HEK293 (cell line): ENCODE results near the gene LAMC2.

Experiments
- CTCF ChIA-PET: fragments of 350-600 bp; formaldehyde crosslinking; extraction: SDS; loops from one replicate; lab custom pipeline; 2021; ENCODE audit warnings: antibody characterized with exemption; lab: Yijun Ruan, JAX
- POLR2A ChIA-PET: fragments of 300-600 bp; formaldehyde crosslinking; extraction: SDS; loops from one replicate; lab custom pipeline; 2020; ENCODE audit warnings: antibody characterized with exemption, inconsistent platforms; lab: Yijun Ruan, JAX
- H3K27ac ChIP-seq: fragments of 200-500 bp; sonication (Bioruptor generic); 2 replicates; pipeline ENCODE4 v1.5.1; 2014; ENCODE audit warnings: low read depth, low read length, control low read depth, inconsistent platforms; ENCODE audit errors: extremely low read depth
- H3K36me3 ChIP-seq, 2 experiments: fragments of 200-500 bp in 1 of 2; sonication (Bioruptor generic) in 1 of 2; 1 replicate in 1 of 2; 2 replicates in 1 of 2; pipeline ENCODE4 v1.5.1; 2014 to 2017; ENCODE audit warnings: inconsistent platforms in 2 of 2, low read length in 2 of 2; ENCODE audit not compliant: control insufficient read depth in 2 of 2, insufficient read depth in 1 of 2
- H3K4me1 ChIP-seq: fragments of 200-500 bp; sonication (Bioruptor generic); 2 replicates; pipeline ENCODE4 v1.5.1; 2014; ENCODE audit warnings: mild to moderate bottlenecking, low read length, inconsistent platforms; ENCODE audit not compliant: control insufficient read depth, insufficient read depth
- H3K4me3 ChIP-seq: 2 replicates; pipeline ENCODE4 v1.5.1; 2011; ENCODE audit warnings: low read depth, mild to moderate bottlenecking, control low read depth, low read length, moderate library complexity
- H3K9me3 ChIP-seq: fragments of 200-500 bp; sonication (Bioruptor generic); 2 replicates; pipeline ENCODE4 v1.5.1; 2014; ENCODE audit warnings: low read depth, low read length, inconsistent platforms; ENCODE audit not compliant: control insufficient read depth, insufficient read depth
- FEZF1 ChIP-seq: fragments of 450-650 bp; formaldehyde crosslinking; IDR thresholded peaks from 2 replicates; pipeline ENCODE4 v1.5.1; 2016; ENCODE audit warnings: missing biosample characterization, missing genetic modification characterization
- GLIS1 ChIP-seq: fragments of 450-650 bp; formaldehyde crosslinking; IDR thresholded peaks from 2 replicates; pipeline ENCODE4 v1.5.1; 2016; ENCODE audit warnings: missing biosample characterization, missing genetic modification characterization
- KLF10 ChIP-seq: fragments of 450-650 bp; IDR thresholded peaks from 2 replicates; pipeline ENCODE4 v1.5.1; 2018; ENCODE audit warnings: missing biosample characterization, mild to moderate bottlenecking, missing genetic modification characterization
- ZBTB17 ChIP-seq: fragments of 450-650 bp; formaldehyde crosslinking; IDR thresholded peaks from 2 replicates; pipeline ENCODE4 v1.5.1; 2016; ENCODE audit warnings: missing biosample characterization, missing genetic modification characterization
- ZFHX2 ChIP-seq: fragments of 450-650 bp; formaldehyde crosslinking; conservative IDR thresholded peaks from 2 replicates; pipeline ENCODE4 v1.5.1; 2016; ENCODE audit warnings: missing biosample characterization, missing genetic modification characterization
- ZIC2 ChIP-seq: fragments of 450-650 bp; formaldehyde crosslinking; IDR thresholded peaks from 2 replicates; pipeline ENCODE4 v1.5.1; 2016; ENCODE audit warnings: missing biosample characterization, missing genetic modification characterization
- ZNF138 ChIP-seq: fragments of 450-650 bp; formaldehyde crosslinking; IDR thresholded peaks from 2 replicates; pipeline ENCODE4 v1.5.1; 2016; ENCODE audit warnings: missing biosample characterization, missing genetic modification characterization, borderline replicate concordance
- ZNF239 ChIP-seq: fragments of 450-650 bp; formaldehyde crosslinking; IDR thresholded peaks from 2 replicates; pipeline ENCODE4 v1.5.1; 2016; ENCODE audit warnings: missing biosample characterization, missing genetic modification characterization
- ZNF302 ChIP-seq: fragments of 450-650 bp; formaldehyde crosslinking; IDR thresholded peaks from 2 replicates; pipeline ENCODE4 v1.5.1; 2016; ENCODE audit warnings: missing biosample characterization, missing genetic modification characterization, low read depth
- ZNF404 ChIP-seq: fragments of 450-650 bp; formaldehyde crosslinking; IDR thresholded peaks from 2 replicates; pipeline ENCODE4 v1.5.1; 2017; ENCODE audit warnings: missing biosample characterization, missing genetic modification characterization
- ZNF529 ChIP-seq: fragments of 450-650 bp; formaldehyde crosslinking; IDR thresholded peaks from 2 replicates; pipeline ENCODE4 v1.5.1; 2017; ENCODE audit warnings: missing genetic modification characterization, missing biosample characterization; ENCODE audit not compliant: insufficient replicate concordance
- ZNF776 ChIP-seq: fragments of 450-650 bp; formaldehyde crosslinking; IDR thresholded peaks from 2 replicates; pipeline ENCODE4 v1.5.0; 2017; ENCODE audit warnings: missing biosample characterization, missing genetic modification characterization, borderline replicate concordance

Gene LAMC2

GRCh38 chr1:183276386-183277080 lies 90.5 kb downstream of the LAMC2 start:
- H3K4me1 ChIP-seq: peaks cover 2% of the 10 kb centered on the region; the same call in 1 of the 2 replicates
- CTCF ChIA-PET: interaction anchor here (1.4 kb wide), 1 partner anchor 346 kb away, joined by 3 read pairs; no protein-coding TSS in a partner anchor
- H3K4me3 ChIP-seq: no peak overlapping the region
- H3K27ac ChIP-seq: no peak overlapping the region
- no peaks in the 10 kb centered on the region for H3K36me3 ChIP-seq
- H3K9me3 ChIP-seq: no peaks in the 10 kb centered on the region
- POLR2A ChIA-PET: interaction anchor here (1.1 kb wide), 1 partner anchor 42 kb away, joined by 3 read pairs; no protein-coding TSS in a partner anchor
- TF ChIP-seq ZNF239 (tag by site-specific recombination): no peak

GRCh38 chr1:183277821-183278738 lies 92.0 kb downstream of the LAMC2 start:
- H3K36me3 ChIP-seq: no peaks in the 10 kb centered on the region
- H3K9me3 ChIP-seq: no peaks in the 10 kb centered on the region
- POLR2A ChIA-PET: interaction anchor here (0.6 to 1.1 kb wide), 3 partner anchors 11 to 43 kb away, joined by 3 read pairs; no protein-coding TSS in a partner anchor
- no peak overlapping the region for H3K27ac ChIP-seq
- CTCF ChIA-PET: interaction anchor here (0.7 to 1.4 kb wide), 5 partner anchors 27 to 345 kb away, joined by 3 to 5 read pairs (median 3); no protein-coding TSS in a partner anchor
- TF ChIP-seq KLF10 (tag by site-specific recombination): no peak
- TF ChIP-seq ZIC2: peak; percentile 43; the same call in 1 of the 2 replicates
- no peak for TF ChIP-seq ZNF404 (tag by site-specific recombination)
- TF ChIP-seq FEZF1: no peak
- no peak overlapping the region for H3K4me3 ChIP-seq
- peaks cover 2% of the 10 kb centered on the region; the same call in 1 of the 2 replicates for H3K4me1 ChIP-seq

- H3K4me1 ChIP-seq: peaks cover 2% of the 10 kb centered on the region; the same call in 1 of the 2 replicates
- POLR2A ChIA-PET: interaction anchor here (1.0 kb wide), 1 partner anchor 10 kb away, joined by 3 read pairs; no protein-coding TSS in a partner anchor
Measured at GRCh38 chr1:183278739-183279591, 92.9 kb downstream of the LAMC2 start.

GRCh38 chr1:183279835-183280234 lies 93.8 kb downstream of the LAMC2 start:
- peaks cover 2% of the 10 kb centered on the region; the same call in 1 of the 2 replicates for H3K4me1 ChIP-seq
- TF ChIP-seq ZNF138 (tag by site-specific recombination) (no peak), ZNF776 (tag by site-specific recombination) (no peak)
- no peak overlapping the region for H3K4me3 ChIP-seq
- ChIA-PET CTCF (interaction anchor here (0.9 to 1.3 kb wide), 4 partner anchors 10 to 396 kb away, joined by 3 read pairs; no protein-coding TSS in a partner anchor), POLR2A (no interaction called here)
- no peaks in the 10 kb centered on the region for H3K9me3 ChIP-seq
- no peaks in the 10 kb centered on the region for H3K36me3 ChIP-seq
- H3K27ac ChIP-seq: no peak overlapping the region

More at GRCh38 chr1:183278739-183279591, 92.9 kb downstream of the LAMC2 start:
- Histone ChIP-seq H3K9me3 (no peaks in the 10 kb centered on the region), H3K36me3 (no peaks in the 10 kb centered on the region), H3K4me3 (no peak overlapping the region), H3K27ac (no peak overlapping the region; the same call in 1 of the 2 replicates)
- TF ChIP-seq ZFHX2: no peak
- TF ChIP-seq ZBTB17 (tag by site-specific recombination): 0 out of 2 replicates have a peak, but pooled peaks have one; percentile 23
- TF ChIP-seq GLIS1 (tag by site-specific recombination): no peak
- TF ChIP-seq ZNF529 (tag by site-specific recombination): no peak
- TF ChIP-seq ZNF302 (tag by site-specific recombination): no peak
- CTCF ChIA-PET: interaction anchor here (0.6 to 1.1 kb wide), 4 partner anchors 26 to 114 kb away, joined by 3 to 5 read pairs (median 3); no protein-coding TSS in a partner anchor
